GM19452 (cell line): ENCODE results near the gene SPTLC1.

Experiments used
- ATAC-seq: cut with Tn5 transposase; IDR thresholded peaks from one replicate; pipeline ENCODE4 v1.9.1; 2021; ENCODE audit not compliant: unreplicated experiment

SPTLC1 gene

GRCh38 chr9:91992461-91993041 lies 122.7 kb downstream of the SPTLC1 start:
- ATAC-seq, result no peak

DNA sequence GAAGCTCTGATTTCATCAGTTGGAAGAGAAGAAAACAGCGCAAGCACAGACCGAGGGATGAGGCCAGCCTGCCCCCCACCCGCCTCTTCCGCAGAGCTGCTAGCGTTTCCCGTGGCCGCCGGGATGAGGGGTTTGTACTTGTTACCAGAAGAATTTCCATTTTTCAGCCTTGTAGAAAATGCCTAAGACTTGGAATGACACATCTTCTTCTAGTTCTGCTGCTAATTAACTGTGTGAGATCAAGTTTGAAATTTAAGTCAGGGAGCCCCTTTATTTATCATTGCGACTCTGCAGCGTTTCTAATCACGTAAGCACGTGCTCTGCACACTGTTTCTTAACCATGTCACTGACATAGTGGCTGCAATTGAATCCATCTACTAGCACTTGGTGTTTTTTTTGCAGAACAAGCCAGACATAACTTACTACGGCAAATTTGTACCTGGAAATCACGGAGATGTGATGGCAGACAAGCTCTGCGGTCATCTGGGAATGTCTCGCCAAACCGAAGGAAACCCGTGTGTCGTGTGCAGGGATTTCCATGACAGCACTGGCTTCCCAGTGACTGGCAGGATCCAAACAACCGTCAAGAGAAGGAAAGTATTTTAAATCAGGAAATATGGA lies 123.4 kb downstream of the SPTLC1 start:
- no peak for ATAC-seq

- no peak for ATAC-seq
Measured at GRCh38 chr9:91986248-91986647, 129.0 kb downstream of the SPTLC1 start.

- ATAC-seq, result no peak
Measured at GRCh38 chr9:91985692-91986091, 129.5 kb downstream of the SPTLC1 start.
